Measurements from ENCODE around the gene ZMYND15. TPM values are rescaled to one million over a fixed set of nuclear protein-coding genes. Genes with fewer than 3 reads are reported as not detected.

The ZMYND15 gene
- polyA plus RNA-seq, 3 donors = 0.33 to 0.90 (median 0.56) TPM

DNA sequence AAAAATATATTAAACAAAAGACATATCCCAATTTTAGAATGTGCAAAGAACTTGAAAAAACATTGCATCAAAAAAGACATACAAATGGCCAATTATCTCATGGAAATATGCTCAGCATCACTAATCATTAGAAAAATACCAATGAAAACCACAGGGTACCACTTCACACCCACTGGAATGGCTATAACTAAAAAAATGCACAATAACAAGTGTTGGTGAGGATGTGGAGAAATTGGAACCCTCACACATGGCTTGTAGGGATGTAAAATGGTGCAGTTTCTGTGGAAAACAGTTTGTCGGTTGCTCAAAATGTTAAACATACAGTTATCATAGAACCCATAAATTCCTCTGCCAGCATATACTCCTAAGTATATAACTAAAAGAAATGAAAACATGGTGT is 55.5 kb downstream of the ZMYND15 start:
- WGBS, 3 donors = 98 to 100% (median 100%) methylated on average over 1 of the region's 1 CpG
- no peak overlapping the region for H3K27ac ChIP-seq (ENCODE audit: low read depth, low read length)

Other genes starting within 250 kb of the ZMYND15 start
- gene SPNS2, start 241.0 kb upstream of the ZMYND15 start, polyA plus RNA-seq = 10 to 100 TPM; 13.5 to 32.8 (median 26.9) TPM
- gene MYBBP1A, start 184.4 kb upstream of the ZMYND15 start, polyA plus RNA-seq = 10 to 100 TPM; 19.0 to 40.7 (median 22.7) TPM
- gene GGT6, start 179.3 kb upstream of the ZMYND15 start, polyA plus RNA-seq = 10 to 100 TPM in 1 of 3 donors, 1 to 10 TPM in 1, not detected in 1; 1.6 to 20.3 TPM
- gene SMTNL2, start 155.3 kb upstream of the ZMYND15 start, polyA plus RNA-seq = 1 to 10 TPM in 1 of 3 donors, under 1 TPM in 2; 0.35 to 1.3 (median 0.77) TPM
- gene ALOX15, start 98.2 kb upstream of the ZMYND15 start, polyA plus RNA-seq = 1 to 10 TPM in 2 of 3 donors, under 1 TPM in 1; 0.09 to 9.6 (median 2.5) TPM
- 10 to 100 TPM; 13.3 to 29.1 (median 18.7) TPM for gene PELP1, start 35.7 kb upstream of the ZMYND15 start, polyA plus RNA-seq
- gene ARRB2, start 29.2 kb upstream of the ZMYND15 start, polyA plus RNA-seq = 10 to 100 TPM in 2 of 3 donors, 1 to 10 TPM in 1; 6.6 to 72.4 (median 43.6) TPM
- 10 to 100 TPM; 19.2 to 36.9 (median 23.2) TPM for gene MED11, start 8.4 kb upstream of the ZMYND15 start, polyA plus RNA-seq
- 10 to 100 TPM in 2 of 3 donors, 1 to 10 TPM in 1; 6.6 to 13.3 (median 12.1) TPM for gene CXCL16, start 95 bp downstream of the ZMYND15 start, polyA plus RNA-seq
- gene TM4SF5, start 32.1 kb downstream of the ZMYND15 start, polyA plus RNA-seq = under 1 TPM in 2 of 3 donors, not detected in 1; 0.12 to 0.85 TPM
- gene VMO1, start 46.5 kb downstream of the ZMYND15 start, polyA plus RNA-seq = 1 to 10 TPM in 2 of 3 donors, under 1 TPM in 1; 0.48 to 4.7 (median 2.1) TPM
- under 1 TPM in 1 of 3 donors, not detected in 2; 0.12 TPM for gene GLTPD2, start 49.1 kb downstream of the ZMYND15 start, polyA plus RNA-seq
- gene PSMB6, start 56.3 kb downstream of the ZMYND15 start, polyA plus RNA-seq = 100 to 1,000 TPM in 2 of 3 donors, 10 to 100 TPM in 1; 81.5 to 182 (median 181) TPM
- gene PLD2, start 67.3 kb downstream of the ZMYND15 start, polyA plus RNA-seq = 10 to 100 TPM; 14.4 to 32.1 (median 16.0) TPM
- gene MINK1, start 93.5 kb downstream of the ZMYND15 start, polyA plus RNA-seq = 10 to 100 TPM; 25.8 to 52.9 (median 30.0) TPM
- gene C17orf107, start 159.7 kb downstream of the ZMYND15 start, polyA plus RNA-seq = 1 to 10 TPM; 1.4 to 2.9 (median 2.6) TPM
- 1 to 10 TPM; 1.2 to 3.1 (median 1.8) TPM for gene CHRNE, start 163.3 kb downstream of the ZMYND15 start, polyA plus RNA-seq
- gene GP1BA, start 192.4 kb downstream of the ZMYND15 start, polyA plus RNA-seq = under 1 TPM in 2 of 3 donors, not detected in 1; 0.04 to 0.05 TPM
- gene SLC25A11, start 200.2 kb downstream of the ZMYND15 start, polyA plus RNA-seq = 10 to 100 TPM; 25.6 to 68.6 (median 49.6) TPM
- 100 to 1,000 TPM in 1 of 3 donors, 10 to 100 TPM in 2; 60.2 to 111 (median 79.2) TPM for gene RNF167, start 200.4 kb downstream of the ZMYND15 start, polyA plus RNA-seq
- gene PFN1, start 208.7 kb downstream of the ZMYND15 start, polyA plus RNA-seq = 1,000 to 10,000 TPM in 1 of 3 donors, 100 to 1,000 TPM in 2; 270 to 1,173 (median 475) TPM
- gene ENO3, start 211.3 kb downstream of the ZMYND15 start, polyA plus RNA-seq = 10 to 100 TPM in 1 of 3 donors, 1 to 10 TPM in 2; 5.1 to 13.5 (median 6.4) TPM
- 10 to 100 TPM; 34.0 to 73.9 (median 73.1) TPM for gene SPAG7, start 228.0 kb downstream of the ZMYND15 start, polyA plus RNA-seq
- 10 to 100 TPM; 23.2 to 78.6 (median 60.5) TPM for gene CAMTA2, start 247.8 kb downstream of the ZMYND15 start, polyA plus RNA-seq

Measured in adipose tissue (tissue), 3 donors.